RWPE1 (cell line): ENCODE data around the gene SUGCT.

Experiments
- CTCF ChIA-PET: fragments of 350-600 bp; sonication (Branson Sonifier 250); formaldehyde crosslinking; extraction: SDS; loops from one replicate; lab custom pipeline; 2021; lab: Yijun Ruan, JAX
- POLR2A ChIA-PET: fragments of 400-600 bp; formaldehyde crosslinking; extraction: SDS; loops from one replicate; lab custom pipeline; 2020; ENCODE audit warnings: antibody characterized with exemption; ENCODE audit not compliant: low non-redundant PET; lab: Yijun Ruan, JAX
- DNase-seq: peaks from one replicate; pipeline ENCODE4 v3.0.0; 2012; ENCODE audit warnings: low spot score
- H3K27ac ChIP-seq: fragments of 450-650 bp; 2 replicates; pipeline ENCODE4 v1.5.1; 2017
- TF ChIP-seq, protein P1 (sequence below): fragments of 450-650 bp; conservative IDR thresholded peaks from 2 replicates; pipeline ENCODE4 v1.5.1; 2017; ENCODE audit warnings: low read depth, mild to moderate bottlenecking

SUGCT gene

DNA sequence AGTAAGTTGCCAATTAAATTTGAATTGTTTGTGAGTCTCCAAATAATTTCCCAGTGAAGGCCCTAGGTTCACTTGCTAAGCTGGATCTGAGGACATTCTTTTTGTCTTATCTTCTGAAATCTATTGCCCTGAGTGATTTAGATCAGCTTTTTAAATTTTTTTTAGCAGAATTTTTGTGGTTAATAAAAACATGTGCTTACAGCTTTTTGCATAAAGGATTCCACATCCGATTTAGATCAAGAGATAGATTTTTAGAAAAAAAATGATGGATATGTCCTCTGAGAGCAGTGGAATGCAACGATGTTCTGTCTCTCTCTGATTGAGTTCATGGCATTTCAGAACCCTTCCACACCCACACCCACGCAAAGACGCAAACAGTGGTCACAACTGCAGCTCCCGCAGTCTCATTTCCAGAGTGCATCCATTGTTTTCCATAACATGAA lies 358.8 kb downstream of the SUGCT start:
- ChIA-PET CTCF (interaction anchor here (0.6 kb wide), 2 partner anchors 16 to 1767 kb away, joined by 3 to 4 read pairs; no protein-coding TSS in a partner anchor), POLR2A (no interaction called here)
- TF ChIP-seq, protein P1, sequence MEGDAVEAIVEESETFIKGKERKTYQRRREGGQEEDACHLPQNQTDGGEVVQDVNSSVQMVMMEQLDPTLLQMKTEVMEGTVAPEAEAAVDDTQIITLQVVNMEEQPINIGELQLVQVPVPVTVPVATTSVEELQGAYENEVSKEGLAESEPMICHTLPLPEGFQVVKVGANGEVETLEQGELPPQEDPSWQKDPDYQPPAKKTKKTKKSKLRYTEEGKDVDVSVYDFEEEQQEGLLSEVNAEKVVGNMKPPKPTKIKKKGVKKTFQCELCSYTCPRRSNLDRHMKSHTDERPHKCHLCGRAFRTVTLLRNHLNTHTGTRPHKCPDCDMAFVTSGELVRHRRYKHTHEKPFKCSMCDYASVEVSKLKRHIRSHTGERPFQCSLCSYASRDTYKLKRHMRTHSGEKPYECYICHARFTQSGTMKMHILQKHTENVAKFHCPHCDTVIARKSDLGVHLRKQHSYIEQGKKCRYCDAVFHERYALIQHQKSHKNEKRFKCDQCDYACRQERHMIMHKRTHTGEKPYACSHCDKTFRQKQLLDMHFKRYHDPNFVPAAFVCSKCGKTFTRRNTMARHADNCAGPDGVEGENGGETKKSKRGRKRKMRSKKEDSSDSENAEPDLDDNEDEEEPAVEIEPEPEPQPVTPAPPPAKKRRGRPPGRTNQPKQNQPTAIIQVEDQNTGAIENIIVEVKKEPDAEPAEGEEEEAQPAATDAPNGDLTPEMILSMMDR: no peak
- no peak overlapping the region for H3K27ac ChIP-seq
- DNase-seq: no peak

- POLR2A ChIA-PET: no interaction called here
- TF ChIP-seq, protein P1: no peak
- no peak overlapping the region for H3K27ac ChIP-seq
- no peak for DNase-seq
- CTCF ChIA-PET: interaction anchor here (0.6 kb wide), 1 partner anchor 1227 kb away, joined by 5 read pairs; no protein-coding TSS in a partner anchor
Observed at GRCh38 chr7:40498924-40499510, 364.2 kb downstream of the SUGCT start.

GRCh38 chr7:40499718-40500117 lies 364.9 kb downstream of the SUGCT start:
- CTCF ChIA-PET: no interaction called here
- POLR2A ChIA-PET: no interaction called here
- TF ChIP-seq, protein P1: no peak
- H3K27ac ChIP-seq: no peak overlapping the region
- DNase-seq: no peak

GRCh38 chr7:40500219-40500618 lies 365.4 kb downstream of the SUGCT start:
- DNase-seq: no peak
- POLR2A ChIA-PET: no interaction called here
- no peak overlapping the region for H3K27ac ChIP-seq
- CTCF ChIA-PET: no interaction called here
- TF ChIP-seq, protein P1: no peak

GRCh38 chr7:40502359-40502758 lies 367.6 kb downstream of the SUGCT start:
- no peak overlapping the region for H3K27ac ChIP-seq
- TF ChIP-seq, protein P1: no peak
- POLR2A ChIA-PET: no interaction called here
- no peak for DNase-seq
- CTCF ChIA-PET: no interaction called here

- ChIA-PET CTCF (no interaction called here), POLR2A (no interaction called here)
- H3K27ac ChIP-seq: no peak overlapping the region
- TF ChIP-seq, protein P1: no peak
- no peak for DNase-seq
Observed at GRCh38 chr7:40506158-40506557, 371.4 kb downstream of the SUGCT start.
